Measurements from ENCODE around the gene LRMDA.

DNA sequence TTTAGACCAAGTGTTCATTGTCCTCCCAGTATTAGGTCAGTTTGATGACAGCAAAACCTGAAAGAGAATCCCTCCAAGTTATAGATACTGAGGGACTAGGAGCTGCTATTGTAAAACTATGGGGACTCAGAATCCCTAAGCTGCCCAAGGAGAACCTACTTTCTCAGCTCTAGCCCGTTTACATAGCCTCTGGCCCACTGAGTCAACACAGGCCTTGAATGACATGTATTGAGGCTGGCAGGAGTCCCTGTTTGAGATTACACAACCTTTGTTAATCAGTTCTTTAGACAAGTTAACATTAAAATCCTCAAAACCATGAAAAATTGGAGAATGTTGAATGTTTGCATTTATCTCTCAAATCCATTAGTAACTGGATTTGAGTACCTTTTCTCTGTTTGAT, 1127.2 kb downstream of the LRMDA start:
- TF ChIP-seq POLR2A (IDR thresholded peaks at IDR 0.05) (no peak), POLR2AphosphoS5 (IDR thresholded peaks at IDR 0.05) (peak in 1 of 3 donors; percentile 13), EP300 (IDR thresholded peaks at IDR 0.05; ENCODE audit: low read depth) (no peak)
- TF ChIP-seq, protein P1, sequence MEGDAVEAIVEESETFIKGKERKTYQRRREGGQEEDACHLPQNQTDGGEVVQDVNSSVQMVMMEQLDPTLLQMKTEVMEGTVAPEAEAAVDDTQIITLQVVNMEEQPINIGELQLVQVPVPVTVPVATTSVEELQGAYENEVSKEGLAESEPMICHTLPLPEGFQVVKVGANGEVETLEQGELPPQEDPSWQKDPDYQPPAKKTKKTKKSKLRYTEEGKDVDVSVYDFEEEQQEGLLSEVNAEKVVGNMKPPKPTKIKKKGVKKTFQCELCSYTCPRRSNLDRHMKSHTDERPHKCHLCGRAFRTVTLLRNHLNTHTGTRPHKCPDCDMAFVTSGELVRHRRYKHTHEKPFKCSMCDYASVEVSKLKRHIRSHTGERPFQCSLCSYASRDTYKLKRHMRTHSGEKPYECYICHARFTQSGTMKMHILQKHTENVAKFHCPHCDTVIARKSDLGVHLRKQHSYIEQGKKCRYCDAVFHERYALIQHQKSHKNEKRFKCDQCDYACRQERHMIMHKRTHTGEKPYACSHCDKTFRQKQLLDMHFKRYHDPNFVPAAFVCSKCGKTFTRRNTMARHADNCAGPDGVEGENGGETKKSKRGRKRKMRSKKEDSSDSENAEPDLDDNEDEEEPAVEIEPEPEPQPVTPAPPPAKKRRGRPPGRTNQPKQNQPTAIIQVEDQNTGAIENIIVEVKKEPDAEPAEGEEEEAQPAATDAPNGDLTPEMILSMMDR (IDR thresholded peaks at IDR 0.05): no peak

All from transverse colon (tissue), 4 donors.